ENCODE results near the gene PRPF40A. TPM values are rescaled to one million over a fixed set of nuclear protein-coding genes. Genes with fewer than 3 reads are reported as not detected.

The PRPF40A gene
- total and polyA plus RNA-seq, 2 donors (not counting 1 experiment from before 2014, with no cell fraction given) = 91.7 to 105 TPM

- Histone ChIP-seq H3K36me3 (ENCODE audit: control insufficient read depth, insufficient read depth, low read length) (no peaks in the 10 kb centered on the region), H4K20me1 (ENCODE audit: control insufficient read depth, extremely low read depth, insufficient read depth, low read length) (no peaks in the 10 kb centered on the region), H3K27me3 (ENCODE audit: control insufficient read depth, insufficient read depth, low read length) (no peaks in the 10 kb centered on the region), H3K9me3 (ENCODE audit: control insufficient read depth, insufficient read depth, low read depth, low read length) (no peaks in the 10 kb centered on the region), H2AFZ (ENCODE audit: low read length) (no peak overlapping the region), H3K4me1 (ENCODE audit: control insufficient read depth, extremely low read depth, insufficient read depth, low read length) (peaks cover 11% of the 10 kb centered on the region), H3K4me2 (ENCODE audit: extremely low read depth, insufficient read depth, low read length) (no peak overlapping the region), H3K27ac (ENCODE audit: insufficient read depth, low read length) (no peak overlapping the region), H3K9ac (ENCODE audit: insufficient read depth, low read length) (no peak overlapping the region), H3K4me3 (replicated peaks in 1 of 4; ENCODE audit: control extremely low read depth in 1 of 4, insufficient read depth in 1 of 4, low read depth in 3 of 4, low read length in 4 of 4) (no peak overlapping the region), H3K79me2 (ENCODE audit: control insufficient read depth, insufficient read depth, low read length) (no peaks in the 10 kb centered on the region)
- TF ChIP-seq CTCF (conservative IDR thresholded peaks at IDR 0.05 in 1 of 2, IDR thresholded peaks at IDR 0.05 in 1 of 2; ENCODE audit: low read depth in 1 of 2, low read length in 2 of 2) (no peak), EZH2 (IDR thresholded peaks at IDR 0.05; ENCODE audit: low read length, missing control alignments) (no peak)
- DNase-seq (ENCODE audit: low read depth in 2 of 2) = peak; percentile 30 to 35
Measured at GRCh38 chr2:152613235-152613634, 104.0 kb downstream of the PRPF40A start.

GRCh38 chr2:152611458-152612231 is 105.6 kb downstream of the PRPF40A start:
- Histone ChIP-seq H3K4me3 (replicated peaks in 1 of 4; ENCODE audit: control extremely low read depth in 1 of 4, insufficient read depth in 1 of 4, low read depth in 3 of 4, low read length in 4 of 4) (no peak overlapping the region), H3K79me2 (ENCODE audit: control insufficient read depth, insufficient read depth, low read length) (no peaks in the 10 kb centered on the region), H3K36me3 (ENCODE audit: control insufficient read depth, insufficient read depth, low read length) (no peaks in the 10 kb centered on the region), H3K27me3 (ENCODE audit: control insufficient read depth, insufficient read depth, low read length) (no peaks in the 10 kb centered on the region), H4K20me1 (ENCODE audit: control insufficient read depth, extremely low read depth, insufficient read depth, low read length) (no peaks in the 10 kb centered on the region), H3K4me1 (ENCODE audit: control insufficient read depth, extremely low read depth, insufficient read depth, low read length) (peaks cover 9% of the 10 kb centered on the region), H3K9me3 (ENCODE audit: control insufficient read depth, insufficient read depth, low read depth, low read length) (no peaks in the 10 kb centered on the region), H3K27ac (ENCODE audit: insufficient read depth, low read length) (no peak overlapping the region), H3K9ac (ENCODE audit: insufficient read depth, low read length) (no peak overlapping the region), H3K4me2 (ENCODE audit: extremely low read depth, insufficient read depth, low read length) (no peak overlapping the region), H2AFZ (ENCODE audit: low read length) (no peak overlapping the region)
- DNase-seq (ENCODE audit: low read depth in 2 of 2) = peak; percentile 77 to 91
- TF ChIP-seq EZH2 (IDR thresholded peaks at IDR 0.05; ENCODE audit: low read length, missing control alignments) (no peak), CTCF (conservative IDR thresholded peaks at IDR 0.05 in 1 of 2, IDR thresholded peaks at IDR 0.05 in 1 of 2; ENCODE audit: low read depth in 1 of 2, low read length in 2 of 2) (no peak)

- Histone ChIP-seq H3K36me3 (ENCODE audit: control insufficient read depth, insufficient read depth, low read length) (no peaks in the 10 kb centered on the region), H3K79me2 (ENCODE audit: control insufficient read depth, insufficient read depth, low read length) (no peaks in the 10 kb centered on the region), H3K9me3 (ENCODE audit: control insufficient read depth, insufficient read depth, low read depth, low read length) (no peaks in the 10 kb centered on the region), H3K4me3 (replicated peaks in 1 of 4; ENCODE audit: control extremely low read depth in 1 of 4, insufficient read depth in 1 of 4, low read depth in 3 of 4, low read length in 4 of 4) (no peak overlapping the region), H2AFZ (ENCODE audit: low read length) (no peak overlapping the region), H3K27me3 (ENCODE audit: control insufficient read depth, insufficient read depth, low read length) (no peaks in the 10 kb centered on the region), H3K9ac (ENCODE audit: insufficient read depth, low read length) (no peak overlapping the region), H3K4me1 (ENCODE audit: control insufficient read depth, extremely low read depth, insufficient read depth, low read length) (peaks cover 9% of the 10 kb centered on the region), H3K4me2 (ENCODE audit: extremely low read depth, insufficient read depth, low read length) (no peak overlapping the region), H3K27ac (ENCODE audit: insufficient read depth, low read length) (no peak overlapping the region), H4K20me1 (ENCODE audit: control insufficient read depth, extremely low read depth, insufficient read depth, low read length) (no peaks in the 10 kb centered on the region)
- no peak for DNase-seq (ENCODE audit: low read depth in 2 of 2)
- TF ChIP-seq CTCF (conservative IDR thresholded peaks at IDR 0.05 in 1 of 2, IDR thresholded peaks at IDR 0.05 in 1 of 2; ENCODE audit: low read depth in 1 of 2, low read length in 2 of 2) = no peak
- TF ChIP-seq EZH2 (IDR thresholded peaks at IDR 0.05; ENCODE audit: low read length, missing control alignments) = no peak
Measured at GRCh38 chr2:152609699-152610098, 107.6 kb downstream of the PRPF40A start.
